ENCODE measurements around the gene CMTM7.

DNA sequence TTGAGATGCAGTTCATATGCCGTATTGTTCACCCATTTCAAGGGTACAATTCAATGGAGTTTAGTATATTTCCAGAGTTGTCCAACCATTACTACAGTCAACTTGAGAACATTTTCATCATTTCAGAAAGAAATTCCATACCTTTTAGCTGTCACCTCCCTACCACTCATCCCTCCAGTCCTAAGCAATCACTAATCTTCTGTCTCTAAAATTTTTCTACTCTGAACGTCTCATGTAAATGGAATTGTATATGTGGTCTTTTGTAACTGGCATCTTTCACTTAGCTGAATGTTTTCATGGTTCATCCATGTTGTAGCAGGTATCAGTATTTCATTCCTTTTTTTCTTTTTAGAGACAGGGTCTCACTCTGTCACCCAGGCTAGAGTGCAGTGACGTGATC is 51.1 kb downstream of the CMTM7 start:
- TF ChIP-seq, protein P1, sequence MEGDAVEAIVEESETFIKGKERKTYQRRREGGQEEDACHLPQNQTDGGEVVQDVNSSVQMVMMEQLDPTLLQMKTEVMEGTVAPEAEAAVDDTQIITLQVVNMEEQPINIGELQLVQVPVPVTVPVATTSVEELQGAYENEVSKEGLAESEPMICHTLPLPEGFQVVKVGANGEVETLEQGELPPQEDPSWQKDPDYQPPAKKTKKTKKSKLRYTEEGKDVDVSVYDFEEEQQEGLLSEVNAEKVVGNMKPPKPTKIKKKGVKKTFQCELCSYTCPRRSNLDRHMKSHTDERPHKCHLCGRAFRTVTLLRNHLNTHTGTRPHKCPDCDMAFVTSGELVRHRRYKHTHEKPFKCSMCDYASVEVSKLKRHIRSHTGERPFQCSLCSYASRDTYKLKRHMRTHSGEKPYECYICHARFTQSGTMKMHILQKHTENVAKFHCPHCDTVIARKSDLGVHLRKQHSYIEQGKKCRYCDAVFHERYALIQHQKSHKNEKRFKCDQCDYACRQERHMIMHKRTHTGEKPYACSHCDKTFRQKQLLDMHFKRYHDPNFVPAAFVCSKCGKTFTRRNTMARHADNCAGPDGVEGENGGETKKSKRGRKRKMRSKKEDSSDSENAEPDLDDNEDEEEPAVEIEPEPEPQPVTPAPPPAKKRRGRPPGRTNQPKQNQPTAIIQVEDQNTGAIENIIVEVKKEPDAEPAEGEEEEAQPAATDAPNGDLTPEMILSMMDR (conservative IDR thresholded peaks at IDR 0.05; ENCODE audit: low read depth in 2 of 2): no peak
- TF ChIP-seq CREB1 (CRISPR knock-in tag; IDR thresholded peaks at IDR 0.05; ENCODE audit: low read depth): no peak
- TF ChIP-seq STAT1 (IDR thresholded peaks at IDR 0.05; ENCODE audit: unreplicated experiment): no peak
- no peak for TF ChIP-seq EZH2 (IDR thresholded peaks at IDR 0.05; ENCODE audit: low read depth, unreplicated experiment)
- TF ChIP-seq POLR2AphosphoS5 (IDR thresholded peaks at IDR 0.05; ENCODE audit: low read depth): no peak
- TF ChIP-seq, protein P2, sequence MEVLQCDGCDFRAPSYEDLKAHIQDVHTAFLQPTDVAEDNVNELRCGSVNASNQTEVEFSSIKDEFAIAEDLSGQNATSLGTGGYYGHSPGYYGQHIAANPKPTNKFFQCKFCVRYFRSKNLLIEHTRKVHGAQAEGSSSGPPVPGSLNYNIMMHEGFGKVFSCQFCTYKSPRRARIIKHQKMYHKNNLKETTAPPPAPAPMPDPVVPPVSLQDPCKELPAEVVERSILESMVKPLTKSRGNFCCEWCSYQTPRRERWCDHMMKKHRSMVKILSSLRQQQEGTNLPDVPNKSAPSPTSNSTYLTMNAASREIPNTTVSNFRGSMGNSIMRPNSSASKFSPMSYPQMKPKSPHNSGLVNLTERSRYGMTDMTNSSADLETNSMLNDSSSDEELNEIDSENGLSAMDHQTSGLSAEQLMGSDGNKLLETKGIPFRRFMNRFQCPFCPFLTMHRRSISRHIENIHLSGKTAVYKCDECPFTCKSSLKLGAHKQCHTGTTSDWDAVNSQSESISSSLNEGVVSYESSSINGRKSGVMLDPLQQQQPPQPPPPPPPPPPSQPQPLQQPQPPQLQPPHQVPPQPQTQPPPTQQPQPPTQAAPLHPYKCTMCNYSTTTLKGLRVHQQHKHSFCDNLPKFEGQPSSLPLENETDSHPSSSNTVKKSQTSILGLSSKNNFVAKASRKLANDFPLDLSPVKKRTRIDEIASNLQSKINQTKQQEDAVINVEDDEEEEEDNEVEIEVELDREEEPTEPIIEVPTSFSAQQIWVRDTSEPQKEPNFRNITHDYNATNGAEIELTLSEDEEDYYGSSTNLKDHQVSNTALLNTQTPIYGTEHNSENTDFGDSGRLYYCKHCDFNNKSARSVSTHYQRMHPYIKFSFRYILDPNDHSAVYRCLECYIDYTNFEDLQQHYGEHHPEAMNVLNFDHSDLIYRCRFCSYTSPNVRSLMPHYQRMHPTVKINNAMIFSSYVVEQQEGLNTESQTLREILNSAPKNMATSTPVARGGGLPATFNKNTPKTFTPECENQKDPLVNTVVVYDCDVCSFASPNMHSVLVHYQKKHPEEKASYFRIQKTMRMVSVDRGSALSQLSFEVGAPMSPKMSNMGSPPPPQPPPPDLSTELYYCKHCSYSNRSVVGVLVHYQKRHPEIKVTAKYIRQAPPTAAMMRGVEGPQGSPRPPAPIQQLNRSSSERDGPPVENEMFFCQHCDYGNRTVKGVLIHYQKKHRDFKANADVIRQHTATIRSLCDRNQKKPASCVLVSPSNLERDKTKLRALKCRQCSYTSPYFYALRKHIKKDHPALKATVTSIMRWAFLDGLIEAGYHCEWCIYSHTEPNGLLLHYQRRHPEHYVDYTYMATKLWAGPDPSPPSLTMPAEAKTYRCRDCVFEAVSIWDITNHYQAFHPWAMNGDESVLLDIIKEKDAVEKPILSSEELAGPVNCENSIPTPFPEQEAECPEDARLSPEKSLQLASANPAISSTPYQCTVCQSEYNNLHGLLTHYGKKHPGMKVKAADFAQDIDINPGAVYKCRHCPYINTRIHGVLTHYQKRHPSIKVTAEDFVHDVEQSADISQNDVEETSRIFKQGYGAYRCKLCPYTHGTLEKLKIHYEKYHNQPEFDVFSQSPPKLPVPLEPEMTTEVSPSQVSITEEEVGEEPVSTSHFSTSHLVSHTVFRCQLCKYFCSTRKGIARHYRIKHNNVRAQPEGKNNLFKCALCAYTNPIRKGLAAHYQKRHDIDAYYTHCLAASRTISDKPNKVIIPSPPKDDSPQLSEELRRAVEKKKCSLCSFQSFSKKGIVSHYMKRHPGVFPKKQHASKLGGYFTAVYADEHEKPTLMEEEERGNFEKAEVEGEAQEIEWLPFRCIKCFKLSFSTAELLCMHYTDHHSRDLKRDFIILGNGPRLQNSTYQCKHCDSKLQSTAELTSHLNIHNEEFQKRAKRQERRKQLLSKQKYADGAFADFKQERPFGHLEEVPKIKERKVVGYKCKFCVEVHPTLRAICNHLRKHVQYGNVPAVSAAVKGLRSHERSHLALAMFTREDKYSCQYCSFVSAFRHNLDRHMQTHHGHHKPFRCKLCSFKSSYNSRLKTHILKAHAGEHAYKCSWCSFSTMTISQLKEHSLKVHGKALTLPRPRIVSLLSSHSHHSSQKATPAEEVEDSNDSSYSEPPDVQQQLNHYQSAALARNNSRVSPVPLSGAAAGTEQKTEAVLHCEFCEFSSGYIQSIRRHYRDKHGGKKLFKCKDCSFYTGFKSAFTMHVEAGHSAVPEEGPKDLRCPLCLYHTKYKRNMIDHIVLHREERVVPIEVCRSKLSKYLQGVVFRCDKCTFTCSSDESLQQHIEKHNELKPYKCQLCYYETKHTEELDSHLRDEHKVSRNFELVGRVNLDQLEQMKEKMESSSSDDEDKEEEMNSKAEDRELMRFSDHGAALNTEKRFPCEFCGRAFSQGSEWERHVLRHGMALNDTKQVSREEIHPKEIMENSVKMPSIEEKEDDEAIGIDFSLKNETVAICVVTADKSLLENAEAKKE (CRISPR knock-in tag; IDR thresholded peaks at IDR 0.05): no peak
- no peak for TF ChIP-seq ZNF114 (CRISPR knock-in tag; IDR thresholded peaks at IDR 0.05)
- TF ChIP-seq, protein P3, sequence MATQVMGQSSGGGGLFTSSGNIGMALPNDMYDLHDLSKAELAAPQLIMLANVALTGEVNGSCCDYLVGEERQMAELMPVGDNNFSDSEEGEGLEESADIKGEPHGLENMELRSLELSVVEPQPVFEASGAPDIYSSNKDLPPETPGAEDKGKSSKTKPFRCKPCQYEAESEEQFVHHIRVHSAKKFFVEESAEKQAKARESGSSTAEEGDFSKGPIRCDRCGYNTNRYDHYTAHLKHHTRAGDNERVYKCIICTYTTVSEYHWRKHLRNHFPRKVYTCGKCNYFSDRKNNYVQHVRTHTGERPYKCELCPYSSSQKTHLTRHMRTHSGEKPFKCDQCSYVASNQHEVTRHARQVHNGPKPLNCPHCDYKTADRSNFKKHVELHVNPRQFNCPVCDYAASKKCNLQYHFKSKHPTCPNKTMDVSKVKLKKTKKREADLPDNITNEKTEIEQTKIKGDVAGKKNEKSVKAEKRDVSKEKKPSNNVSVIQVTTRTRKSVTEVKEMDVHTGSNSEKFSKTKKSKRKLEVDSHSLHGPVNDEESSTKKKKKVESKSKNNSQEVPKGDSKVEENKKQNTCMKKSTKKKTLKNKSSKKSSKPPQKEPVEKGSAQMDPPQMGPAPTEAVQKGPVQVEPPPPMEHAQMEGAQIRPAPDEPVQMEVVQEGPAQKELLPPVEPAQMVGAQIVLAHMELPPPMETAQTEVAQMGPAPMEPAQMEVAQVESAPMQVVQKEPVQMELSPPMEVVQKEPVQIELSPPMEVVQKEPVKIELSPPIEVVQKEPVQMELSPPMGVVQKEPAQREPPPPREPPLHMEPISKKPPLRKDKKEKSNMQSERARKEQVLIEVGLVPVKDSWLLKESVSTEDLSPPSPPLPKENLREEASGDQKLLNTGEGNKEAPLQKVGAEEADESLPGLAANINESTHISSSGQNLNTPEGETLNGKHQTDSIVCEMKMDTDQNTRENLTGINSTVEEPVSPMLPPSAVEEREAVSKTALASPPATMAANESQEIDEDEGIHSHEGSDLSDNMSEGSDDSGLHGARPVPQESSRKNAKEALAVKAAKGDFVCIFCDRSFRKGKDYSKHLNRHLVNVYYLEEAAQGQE (IDR thresholded peaks at IDR 0.05; ENCODE audit: unreplicated experiment): no peak
